Spleen (tissue), 11 donors: ENCODE results near the gene MCUB. TPM values are rescaled to one million over a fixed set of nuclear protein-coding genes. Genes with fewer than 3 reads are reported as not detected.

ENCODE experiments used
- DNase-seq: peaks from one replicate; pipeline ENCODE4 v3.0.0-alpha.2; 2020
- H3K27ac ChIP-seq, 8 donors: fragments of 200-600 bp; sonication (generic) in 7 of 8; 1 replicate in 4 of 8; 2 replicates in 4 of 8; pipeline versions ENCODE4 v1.5.0 to v1.8.0; 2016 to 2021; ENCODE audit warnings: inconsistent platforms in 4 of 8, mild to moderate bottlenecking in 4 of 8, moderate library complexity in 1 of 8
- H3K27me3 ChIP-seq, 7 donors: fragments of 200-600 bp; sonication (generic) in 6 of 7; replicated peaks in 1 of 7; 1 replicate in 4 of 7; 2 replicates in 3 of 7; pipeline versions ENCODE4 v1.5.0 to v1.8.0; 2016 to 2021; ENCODE audit warnings: inconsistent platforms in 3 of 7, mild to moderate bottlenecking in 1 of 7
- H3K36me3 ChIP-seq, 6 donors: fragments of 200-600 bp; sonication (generic) in 5 of 6; 1 replicate in 4 of 6; 2 replicates in 2 of 6; pipeline versions ENCODE4 v1.5.0 to v1.8.0; 2016 to 2021; ENCODE audit warnings: inconsistent platforms in 2 of 6
- H3K4me1 ChIP-seq, 6 donors: fragments of 200-600 bp; sonication (generic) in 5 of 6; 1 replicate in 3 of 6; 2 replicates in 3 of 6; pipeline versions ENCODE4 v1.5.0 to v1.8.0; 2016 to 2021; ENCODE audit warnings: inconsistent platforms in 3 of 6
- H3K4me3 ChIP-seq, 8 donors: fragments of 200-600 bp; sonication (generic) in 7 of 8; 1 replicate in 4 of 8; 2 replicates in 4 of 8; pipeline versions ENCODE4 v1.5.0 to v1.8.0; 2016 to 2021; ENCODE audit warnings: inconsistent platforms in 4 of 8, mild to moderate bottlenecking in 4 of 8, moderate library complexity in 2 of 8
- H3K9me3 ChIP-seq, 8 donors: fragments of 200-600 bp; sonication (generic) in 7 of 8; 1 replicate in 4 of 8; 2 replicates in 4 of 8; pipeline versions ENCODE4 v1.5.0 to v1.8.0; 2016 to 2021; ENCODE audit warnings: inconsistent platforms in 4 of 8
- POLR2A ChIP-seq, 3 donors: fragments of 450-650 bp; IDR thresholded peaks; one replicate each; pipeline ENCODE4 v1.5.1; 2017; ENCODE audit warnings: antibody characterized with exemption in 3 of 3, mild to moderate bottlenecking in 1 of 3
- POLR2AphosphoS5 ChIP-seq, 3 donors: sonication (generic); formaldehyde crosslinking; IDR thresholded peaks; one replicate each; pipeline ENCODE4 v1.5.1; 2017; ENCODE audit warnings: antibody characterized with exemption in 3 of 3
- WGBS, 5 donors: extraction: QIAGEN DNeasy Blood & Tissue Kit in 3 of 5; methylation state at CpG; one replicate each; pipeline versions ENCODE4 v1.1.5 to v1.1.7; 2013 to 2018; 5-methylcytosine and 5-hydroxymethylcytosine counted together
- intact Hi-C: fragments of 100-400 bp; cut with DNase I; formaldehyde crosslinking; loops from one replicate; pipeline ENCODE4 v1.15.0; 2023; ENCODE audit warnings: low total_unique reads
- polyA plus RNA-seq, 3 donors: library from polyadenylated mRNA; stranded (reverse); fragments of 200-250 nt; gene quantifications; one replicate each; pipeline ENCODE4 v1.2.1, GENCODE V29; 2013
- total RNA-seq, 7 donors: library from RNA; depleted of rRNA in 3 of 7; stranded (reverse); fragments of >200 nt in 3 of 7; fragmentation: NEBNext Ultra II Directional in 4 of 7; extraction: Animal tissue kit (Norgen Biotek cat#: 25700) in 4 of 7; gene quantifications; one replicate each; pipeline versions ENCODE4 v1.1.0 to v1.2.1, GENCODE V29; 2016 to 2021
- TF ChIP-seq, protein P1 (sequence below), 11 experiments: fragments of 200-600 bp in 7 of 11; fragments of 450-650 bp in 4 of 11; sonication (generic) in 4 of 11; IDR thresholded peaks in 8 of 11; conservative IDR thresholded peaks in 3 of 11; 1 replicate in 7 of 11; 2 replicates in 4 of 11; pipeline versions ENCODE4 v1.4.0 to v1.8.0; 2016 to 2021; ENCODE audit warnings: antibody characterized with exemption in 11 of 11, inconsistent platforms in 4 of 11, mild to moderate bottlenecking in 1 of 11
- donor health status: healthy with polysubstance abuse.
- donor health status: DM: no; HTN: no; CAD: no; lungs with moderate emphysema.
- donor health status: DM: no; HTN: no; CAD: no.
- donor health status: Bipolar disorder and iron deficiency.
- donor health status: healthy.
- donor health status: DM: no; HTN: no; CAD: no.
- donor health status: DM: yes; HTN: yes; CAD: no.

Gene MCUB
- total and polyA plus RNA-seq, 10 donors = 17.0 to 65.5 (median 29.1) TPM

DNA sequence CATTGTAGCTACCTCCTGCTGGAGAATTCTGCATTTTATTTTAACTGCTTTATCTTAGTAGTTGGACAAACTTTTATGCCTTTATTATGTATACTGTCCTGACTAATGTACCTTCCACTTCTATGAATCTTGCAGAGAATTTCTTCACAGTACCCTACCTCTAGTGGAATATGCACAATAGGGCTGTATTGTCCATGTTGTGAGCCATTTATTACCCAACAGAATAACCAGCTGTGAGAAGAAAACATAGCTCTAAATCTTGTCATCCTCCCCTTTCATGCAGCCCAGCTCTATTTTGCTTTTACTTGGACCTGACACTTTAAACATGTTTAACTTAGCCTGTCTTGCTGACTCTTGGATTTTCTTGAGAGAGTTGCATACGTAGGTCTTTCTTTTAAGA lies 56.2 kb downstream of the MCUB start:
- no peak for DNase-seq
- Histone ChIP-seq H3K27me3 (no peaks in the 10 kb centered on the region), H3K4me3 (no peak overlapping the region), H3K36me3 (no peaks in the 10 kb centered on the region), H3K9me3 (peaks cover 0 to 8% (median 3%) of the 10 kb centered on the region in 8 donors), H3K27ac (no peak overlapping the region), H3K4me1 (peaks cover 0 to 9% (median 0%) of the 10 kb centered on the region in 6 donors)
- intact Hi-C loops = no loop called here
- WGBS, 5 donors = 86 to 98% (median 96%) methylated on average over 1 of the region's 1 CpG
- TF ChIP-seq POLR2A (IDR thresholded peaks at IDR 0.05) (no peak), POLR2AphosphoS5 (IDR thresholded peaks at IDR 0.05) (no peak)
- TF ChIP-seq, protein P1, sequence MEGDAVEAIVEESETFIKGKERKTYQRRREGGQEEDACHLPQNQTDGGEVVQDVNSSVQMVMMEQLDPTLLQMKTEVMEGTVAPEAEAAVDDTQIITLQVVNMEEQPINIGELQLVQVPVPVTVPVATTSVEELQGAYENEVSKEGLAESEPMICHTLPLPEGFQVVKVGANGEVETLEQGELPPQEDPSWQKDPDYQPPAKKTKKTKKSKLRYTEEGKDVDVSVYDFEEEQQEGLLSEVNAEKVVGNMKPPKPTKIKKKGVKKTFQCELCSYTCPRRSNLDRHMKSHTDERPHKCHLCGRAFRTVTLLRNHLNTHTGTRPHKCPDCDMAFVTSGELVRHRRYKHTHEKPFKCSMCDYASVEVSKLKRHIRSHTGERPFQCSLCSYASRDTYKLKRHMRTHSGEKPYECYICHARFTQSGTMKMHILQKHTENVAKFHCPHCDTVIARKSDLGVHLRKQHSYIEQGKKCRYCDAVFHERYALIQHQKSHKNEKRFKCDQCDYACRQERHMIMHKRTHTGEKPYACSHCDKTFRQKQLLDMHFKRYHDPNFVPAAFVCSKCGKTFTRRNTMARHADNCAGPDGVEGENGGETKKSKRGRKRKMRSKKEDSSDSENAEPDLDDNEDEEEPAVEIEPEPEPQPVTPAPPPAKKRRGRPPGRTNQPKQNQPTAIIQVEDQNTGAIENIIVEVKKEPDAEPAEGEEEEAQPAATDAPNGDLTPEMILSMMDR (IDR thresholded peaks at IDR 0.05 in 8 of 11, conservative IDR thresholded peaks at IDR 0.05 in 3 of 11) = no peak

DNA sequence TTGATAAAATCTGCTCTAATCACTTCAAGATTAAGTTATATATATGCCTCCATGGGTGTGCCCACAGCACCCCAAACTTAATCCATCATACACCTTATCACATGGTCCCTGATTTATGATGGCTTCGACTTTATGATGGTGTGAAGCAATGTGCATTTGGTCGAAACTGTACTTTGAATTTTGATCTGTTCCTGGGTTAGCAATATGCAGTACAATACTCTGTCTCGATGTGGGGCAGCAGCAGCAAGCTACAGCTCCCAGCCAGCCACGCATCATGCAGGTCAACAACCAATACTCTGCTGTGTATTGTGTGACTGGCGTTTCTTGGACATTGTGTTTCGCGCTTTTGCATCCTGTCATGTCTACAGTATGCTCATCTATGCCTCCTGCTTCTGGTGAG lies 62.6 kb downstream of the MCUB start:
- no peaks in the 10 kb centered on the region for H3K9me3 ChIP-seq
- peaks cover 0 to 10% (median 0%) of the 10 kb centered on the region in 6 donors for H3K36me3 ChIP-seq
- no peak overlapping the region for H3K27ac ChIP-seq
- DNase-seq = no peak
- no peak overlapping the region for H3K4me3 ChIP-seq
- H3K4me1 ChIP-seq = no peaks in the 10 kb centered on the region
- TF ChIP-seq POLR2AphosphoS5 (IDR thresholded peaks at IDR 0.05) (no peak), POLR2A (IDR thresholded peaks at IDR 0.05) (no peak)
- TF ChIP-seq, protein P1 (IDR thresholded peaks at IDR 0.05 in 8 of 11, conservative IDR thresholded peaks at IDR 0.05 in 3 of 11) = no peak
- intact Hi-C loops = no loop called here
- no peaks in the 10 kb centered on the region for H3K27me3 ChIP-seq
- WGBS, 5 donors = 93 to 98% (median 97%) methylated on average over 7 of the region's 7 CpGs

DNA sequence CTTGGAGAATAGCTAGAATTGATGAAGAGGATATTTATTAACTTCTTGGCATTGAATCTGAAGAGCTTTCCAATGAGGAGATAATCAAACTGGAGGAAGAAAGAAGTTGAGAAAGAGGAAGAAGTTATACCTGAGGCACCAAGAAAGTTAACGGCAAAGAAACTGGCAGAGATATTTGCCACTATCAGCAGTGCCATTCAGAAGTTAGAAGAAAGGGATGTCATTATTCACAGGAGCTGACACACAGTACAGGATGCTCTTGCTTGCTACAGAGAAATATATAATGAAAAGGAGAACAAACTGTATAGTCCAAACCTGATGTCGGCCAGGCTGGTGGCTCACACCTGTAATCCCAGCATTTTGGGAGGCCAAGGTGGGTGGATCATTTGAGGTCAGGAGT lies 64.5 kb downstream of the MCUB start:
- H3K4me1 ChIP-seq = no peaks in the 10 kb centered on the region
- H3K27ac ChIP-seq = no peak overlapping the region
- intact Hi-C loops = no loop called here
- H3K27me3 ChIP-seq = no peaks in the 10 kb centered on the region
- DNase-seq = no peak
- WGBS, 5 donors = 57 to 82% (median 74%) methylated on average over 2 of the region's 2 CpGs
- H3K9me3 ChIP-seq = no peaks in the 10 kb centered on the region
- TF ChIP-seq, protein P1 (IDR thresholded peaks at IDR 0.05 in 8 of 11, conservative IDR thresholded peaks at IDR 0.05 in 3 of 11) = no peak
- no peak for TF ChIP-seq POLR2A (IDR thresholded peaks at IDR 0.05)
- TF ChIP-seq POLR2AphosphoS5 (IDR thresholded peaks at IDR 0.05) = no peak
- peaks cover 0 to 10% (median 0%) of the 10 kb centered on the region in 6 donors for H3K36me3 ChIP-seq
- H3K4me3 ChIP-seq = no peak overlapping the region

DNA sequence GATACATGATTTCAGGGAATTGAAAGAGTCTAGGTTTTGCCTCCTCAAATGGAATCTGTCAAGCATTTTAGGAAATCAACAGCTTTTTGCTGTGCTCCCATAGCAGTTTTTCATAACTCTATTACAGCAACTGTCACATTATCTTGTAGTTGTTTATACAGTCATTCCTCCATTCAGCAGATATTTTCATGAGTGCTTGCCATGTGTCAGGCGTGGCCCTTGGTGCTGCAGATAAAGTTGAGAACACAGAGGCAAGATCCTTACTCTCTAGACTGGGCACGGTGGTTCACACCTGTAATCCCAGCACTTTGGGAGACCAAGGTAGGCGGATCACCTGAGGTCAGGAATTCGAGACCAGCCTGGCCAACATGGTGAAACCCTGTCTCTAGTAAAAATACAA lies 67.3 kb downstream of the MCUB start:
- no peak overlapping the region for H3K27ac ChIP-seq
- peaks cover 0 to 10% (median 0%) of the 10 kb centered on the region in 6 donors for H3K36me3 ChIP-seq
- no peak overlapping the region for H3K4me3 ChIP-seq
- 90 to 99% (median 95%) methylated on average over 4 of the region's 4 CpGs for WGBS, 5 donors
- TF ChIP-seq POLR2AphosphoS5 (IDR thresholded peaks at IDR 0.05) = no peak
- TF ChIP-seq, protein P1 (IDR thresholded peaks at IDR 0.05 in 8 of 11, conservative IDR thresholded peaks at IDR 0.05 in 3 of 11) = no peak
- TF ChIP-seq POLR2A (IDR thresholded peaks at IDR 0.05) = no peak
- DNase-seq = no peak
- no peaks in the 10 kb centered on the region for H3K9me3 ChIP-seq
- intact Hi-C loops = no loop called here
- peaks cover 0 to 18% (median 6%) of the 10 kb centered on the region in 6 donors for H3K4me1 ChIP-seq
- no peaks in the 10 kb centered on the region for H3K27me3 ChIP-seq
